ENCODE results near the gene REPIN1.
A peak's percentile ranks its signal among the peaks of the same experiment; 100 is the strongest.

REPIN1 gene

DNA sequence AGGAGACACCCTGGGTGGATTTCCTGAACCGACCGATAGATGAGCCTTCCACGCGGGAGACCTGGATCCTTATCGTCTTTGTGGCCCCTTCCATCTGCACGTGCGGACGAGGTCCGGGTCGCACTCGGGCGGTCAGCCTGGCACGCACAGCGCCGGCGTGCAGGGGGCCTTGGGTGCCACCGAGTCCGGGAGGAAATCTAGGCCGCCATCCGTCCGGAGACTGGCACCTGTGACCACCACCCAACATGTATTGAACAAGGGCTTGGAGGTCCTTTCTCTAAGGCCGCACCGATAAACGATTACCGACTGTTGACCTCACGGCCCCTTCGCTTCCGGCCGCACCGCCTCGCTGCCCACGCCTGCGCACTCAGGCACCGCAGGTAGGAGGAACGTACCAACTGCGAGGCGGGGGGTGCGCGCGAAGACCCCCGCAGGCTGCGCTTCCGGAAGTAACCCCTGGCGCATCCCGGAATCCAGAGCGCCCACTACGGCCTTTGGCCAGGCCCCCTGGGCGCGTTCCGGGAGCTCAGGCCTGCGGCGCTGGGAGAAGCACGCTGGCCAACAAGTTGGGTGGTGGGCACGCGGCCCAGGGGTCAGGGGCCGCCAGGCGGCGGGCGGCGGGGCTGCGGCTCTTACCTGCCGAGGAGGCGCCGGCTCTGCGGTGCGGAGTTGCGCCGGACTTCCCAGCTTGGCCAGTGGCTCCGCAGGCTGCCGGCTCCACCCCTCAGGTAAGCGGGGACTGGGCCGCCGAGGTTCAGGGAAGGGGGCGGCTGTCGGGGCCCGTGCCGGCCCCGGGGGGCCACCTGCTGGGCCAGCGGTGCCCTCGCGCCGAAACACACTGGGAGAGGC, 45.6 kb upstream of the REPIN1 start, which contains the start of the genes ACTR3C and LRRC61 (continued):
- TF ChIP-seq ZNF670 (tag by site-specific recombination; IDR thresholded peaks at IDR 0.05; ENCODE audit: low read depth) (no peak), ZNF830 (tag by site-specific recombination; IDR thresholded peaks at IDR 0.05; ENCODE audit: low read depth) (no peak), ZBTB6 (tag by site-specific recombination; IDR thresholded peaks at IDR 0.05) (no peak), EGR2 (tag by site-specific recombination; IDR thresholded peaks at IDR 0.05; ENCODE audit: low read depth) (peak; percentile 64), ZNF214 (tag by site-specific recombination; IDR thresholded peaks at IDR 0.05; ENCODE audit: borderline replicate concordance) (no peak), ZNF501 (tag by site-specific recombination; IDR thresholded peaks at IDR 0.05) (0 out of 2 replicates have a peak, but pooled peaks have one; percentile 65), HOXC10 (CRISPR knock-in tag; IDR thresholded peaks at IDR 0.05) (0 out of 2 replicates have a peak, but pooled peaks have one; percentile 61), OVOL3 (tag by site-specific recombination; IDR thresholded peaks at IDR 0.05) (no peak), ZNF473 (tag by site-specific recombination; IDR thresholded peaks at IDR 0.05) (no peak), SCRT1 (tag by site-specific recombination; IDR thresholded peaks at IDR 0.05; ENCODE audit: borderline replicate concordance) (0 out of 2 replicates have a peak, but pooled peaks have one; percentile 12), ZFP37 (tag by site-specific recombination; IDR thresholded peaks at IDR 0.05) (no peak), RBAK (tag by site-specific recombination; IDR thresholded peaks at IDR 0.05) (no peak), CTCF (tag by site-specific recombination; IDR thresholded peaks at IDR 0.05) (peak; percentile 59), ZFHX2 (tag by site-specific recombination; conservative IDR thresholded peaks at IDR 0.05) (peak; percentile 77), ZFP3 (tag by site-specific recombination; IDR thresholded peaks at IDR 0.05; ENCODE audit: low read depth) (no peak), PRDM6 (tag by site-specific recombination; IDR thresholded peaks at IDR 0.05) (no peak), ZNF133 (tag by site-specific recombination; IDR thresholded peaks at IDR 0.05) (no peak), ZNF664 (tag by site-specific recombination; IDR thresholded peaks at IDR 0.05) (no peak), ZBTB7A (tag by site-specific recombination; IDR thresholded peaks at IDR 0.05; ENCODE audit: low read depth) (peak; percentile 96), SETDB1 (IDR thresholded peaks at IDR 0.05; ENCODE audit: insufficient read length, low read length) (no peak), FEZF1 (tag by site-specific recombination; IDR thresholded peaks at IDR 0.05) (no peak), ZNF629 (tag by site-specific recombination; IDR thresholded peaks at IDR 0.05) (peak; percentile 67; the same call in 1 of the 2 replicates)
- TF ChIP-seq, protein P1, sequence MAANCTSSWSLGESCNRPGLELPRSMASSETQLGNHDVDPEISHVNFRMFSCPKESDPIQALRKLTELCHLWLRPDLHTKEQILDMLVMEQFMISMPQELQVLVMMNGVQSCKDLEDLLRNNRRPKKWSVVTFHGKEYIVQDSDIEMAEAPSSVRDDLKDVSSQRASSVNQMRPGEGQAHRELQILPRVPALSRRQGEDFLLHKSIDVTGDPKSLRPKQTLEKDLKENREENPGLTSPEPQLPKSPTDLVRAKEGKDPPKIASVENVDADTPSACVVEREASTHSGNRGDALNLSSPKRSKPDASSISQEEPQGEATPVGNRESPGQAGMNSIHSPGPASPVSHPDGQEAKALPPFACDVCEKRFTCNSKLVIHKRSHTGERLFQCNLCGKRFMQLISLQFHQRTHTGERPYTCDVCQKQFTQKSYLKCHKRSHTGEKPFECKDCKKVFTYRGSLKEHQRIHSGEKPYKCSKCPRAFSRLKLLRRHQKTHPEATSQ (tag by site-specific recombination; IDR thresholded peaks at IDR 0.05), result 0 out of 2 replicates have a peak, but pooled peaks have one; percentile 12
- TF ChIP-seq, protein P2, sequence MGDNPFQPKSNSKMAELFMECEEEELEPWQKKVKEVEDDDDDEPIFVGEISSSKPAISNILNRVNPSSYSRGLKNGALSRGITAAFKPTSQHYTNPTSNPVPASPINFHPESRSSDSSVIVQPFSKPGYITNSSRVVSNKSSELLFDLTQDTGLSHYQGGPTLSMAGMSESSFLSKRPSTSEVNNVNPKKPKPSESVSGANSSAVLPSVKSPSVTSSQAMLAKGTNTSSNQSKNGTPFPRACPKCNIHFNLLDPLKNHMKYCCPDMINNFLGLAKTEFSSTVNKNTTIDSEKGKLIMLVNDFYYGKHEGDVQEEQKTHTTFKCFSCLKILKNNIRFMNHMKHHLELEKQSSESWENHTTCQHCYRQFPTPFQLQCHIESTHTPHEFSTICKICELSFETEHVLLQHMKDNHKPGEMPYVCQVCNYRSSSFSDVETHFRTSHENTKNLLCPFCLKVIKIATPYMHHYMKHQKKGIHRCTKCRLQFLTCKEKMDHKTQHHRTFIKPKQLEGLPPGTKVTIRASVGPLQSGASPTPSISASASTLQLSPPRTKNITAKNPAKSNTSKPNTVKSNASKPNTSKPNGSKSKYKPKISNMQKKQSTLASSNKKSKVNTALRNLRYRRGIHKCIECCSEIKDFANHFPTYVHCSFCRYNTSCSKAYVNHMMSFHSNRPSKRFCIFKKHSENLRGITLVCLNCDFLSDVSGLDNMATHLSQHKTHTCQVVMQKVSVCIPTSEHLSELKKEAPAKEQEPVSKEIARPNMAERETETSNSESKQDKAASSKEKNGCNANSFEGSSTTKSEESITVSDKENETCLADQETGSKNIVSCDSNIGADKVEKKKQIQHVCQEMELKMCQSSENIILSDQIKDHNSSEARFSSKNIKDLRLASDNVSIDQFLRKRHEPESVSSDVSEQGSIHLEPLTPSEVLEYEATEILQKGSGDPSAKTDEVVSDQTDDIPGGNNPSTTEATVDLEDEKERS (tag by site-specific recombination; IDR thresholded peaks at IDR 0.05), result no peak
- TF ChIP-seq, protein P3, sequence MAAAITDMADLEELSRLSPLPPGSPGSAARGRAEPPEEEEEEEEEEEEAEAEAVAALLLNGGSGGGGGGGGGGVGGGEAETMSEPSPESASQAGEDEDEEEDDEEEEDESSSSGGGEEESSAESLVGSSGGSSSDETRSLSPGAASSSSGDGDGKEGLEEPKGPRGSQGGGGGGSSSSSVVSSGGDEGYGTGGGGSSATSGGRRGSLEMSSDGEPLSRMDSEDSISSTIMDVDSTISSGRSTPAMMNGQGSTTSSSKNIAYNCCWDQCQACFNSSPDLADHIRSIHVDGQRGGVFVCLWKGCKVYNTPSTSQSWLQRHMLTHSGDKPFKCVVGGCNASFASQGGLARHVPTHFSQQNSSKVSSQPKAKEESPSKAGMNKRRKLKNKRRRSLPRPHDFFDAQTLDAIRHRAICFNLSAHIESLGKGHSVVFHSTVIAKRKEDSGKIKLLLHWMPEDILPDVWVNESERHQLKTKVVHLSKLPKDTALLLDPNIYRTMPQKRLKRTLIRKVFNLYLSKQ (tag by site-specific recombination; IDR thresholded peaks at IDR 0.05; ENCODE audit: borderline replicate concordance), result no peak
